Liver (tissue), 9 donors: ENCODE results near the gene GDF9. TPM values are rescaled to one million over a fixed set of nuclear protein-coding genes. Genes with fewer than 3 reads are reported as not detected.

ENCODE experiments used
- DNase-seq: peaks from one replicate; pipeline ENCODE4 v3.0.0-alpha.2; 2017; ENCODE audit warnings: low spot score
- H3K27ac ChIP-seq, 2 donors: one replicate each; pipeline ENCODE4 v1.7.0; 2013; ENCODE audit warnings: inconsistent platforms in 2 of 2, low read length in 2 of 2, control low read depth in 1 of 2, low read depth in 1 of 2, mild to moderate bottlenecking in 1 of 2
- H3K27me3 ChIP-seq, 4 donors: one replicate each; pipeline versions ENCODE4 v1.6.1 to v1.7.0; 2013; ENCODE audit warnings: low read length in 3 of 4, inconsistent platforms in 1 of 4, mild to moderate bottlenecking in 1 of 4, moderate library complexity in 1 of 4; ENCODE audit not compliant: control insufficient read depth in 4 of 4, insufficient read depth in 4 of 4
- H3K36me3 ChIP-seq, 4 donors: one replicate each; pipeline versions ENCODE4 v1.6.1 to v1.7.0; 2013; ENCODE audit warnings: low read length in 3 of 4, mild to moderate bottlenecking in 3 of 4, low read depth in 1 of 4, moderate library complexity in 1 of 4; ENCODE audit not compliant: control insufficient read depth in 4 of 4, insufficient read depth in 3 of 4
- H3K4me1 ChIP-seq, 4 donors: one replicate each; pipeline versions ENCODE4 v1.6.1 to v1.7.0; 2013; ENCODE audit warnings: low read length in 3 of 4, mild to moderate bottlenecking in 3 of 4, moderate library complexity in 1 of 4; ENCODE audit not compliant: control insufficient read depth in 4 of 4, insufficient read depth in 4 of 4
- H3K4me3 ChIP-seq, 3 donors: one replicate each; pipeline versions ENCODE4 v1.6.1 to v1.7.0; 2013; ENCODE audit warnings: low read length in 3 of 3, control low read depth in 1 of 3, low read depth in 1 of 3, mild to moderate bottlenecking in 1 of 3
- H3K9ac ChIP-seq, 2 donors: one replicate each; pipeline ENCODE4 v1.7.0; 2013; ENCODE audit warnings: low read length in 2 of 2, mild to moderate bottlenecking in 2 of 2, moderate library complexity in 2 of 2, control low read depth in 1 of 2, low read depth in 1 of 2
- H3K9me3 ChIP-seq, 4 donors: one replicate each; pipeline versions ENCODE4 v1.6.1 to v1.7.0; 2013; ENCODE audit warnings: low read length in 3 of 4; ENCODE audit not compliant: control insufficient read depth in 4 of 4
- ATF3 ChIP-seq: IDR thresholded peaks from 2 replicates; pipeline ENCODE4 v1.6.1; 2016; ENCODE audit warnings: antibody characterized with exemption
- CTCF ChIP-seq: fragments of 150-350 bp; IDR thresholded peaks from 2 replicates; pipeline ENCODE4 v1.5.1; 2017; ENCODE audit warnings: improper control_type of control experiment, low read depth, low read length; ENCODE audit not compliant: missing input control
- EGR1 ChIP-seq, 2 donors: IDR thresholded peaks; 2 replicates each; pipeline ENCODE4 v1.6.1; 2016 to 2018; ENCODE audit warnings: antibody characterized with exemption in 2 of 2, low read depth in 2 of 2
- FOXA1 ChIP-seq: IDR thresholded peaks from 2 replicates; pipeline ENCODE4 v1.6.1; 2016; ENCODE audit warnings: antibody characterized with exemption
- FOXA2 ChIP-seq: IDR thresholded peaks from 2 replicates; pipeline ENCODE4 v1.6.1; 2016; ENCODE audit warnings: antibody characterized with exemption
- GABPA ChIP-seq, 2 donors: IDR thresholded peaks in 1 of 2; conservative IDR thresholded peaks in 1 of 2; 2 replicates each; pipeline ENCODE4 v1.6.1; 2016; ENCODE audit warnings: antibody characterized with exemption in 2 of 2, mild to moderate bottlenecking in 1 of 2, moderate library complexity in 1 of 2
- HNF4A ChIP-seq, 2 donors: conservative IDR thresholded peaks; 2 replicates each; pipeline ENCODE4 v1.6.1; 2016; ENCODE audit warnings: antibody characterized with exemption in 2 of 2, mild to moderate bottlenecking in 2 of 2
- HNF4G ChIP-seq: IDR thresholded peaks from 2 replicates; pipeline ENCODE4 v1.6.1; 2016; ENCODE audit warnings: antibody characterized with exemption
- JUND ChIP-seq, 2 donors: IDR thresholded peaks; 2 replicates each; pipeline ENCODE4 v1.6.1; 2016; ENCODE audit warnings: antibody characterized with exemption in 2 of 2
- MAX ChIP-seq: IDR thresholded peaks from 2 replicates; pipeline ENCODE4 v1.6.1; 2016; ENCODE audit warnings: antibody characterized with exemption
- NR2F2 ChIP-seq: IDR thresholded peaks from 2 replicates; pipeline ENCODE4 v1.6.1; 2016; ENCODE audit warnings: antibody characterized with exemption
- RAD21 ChIP-seq, 2 donors: IDR thresholded peaks; 2 replicates each; pipeline ENCODE4 v1.6.1; 2016; ENCODE audit warnings: antibody characterized with exemption in 2 of 2, mild to moderate bottlenecking in 2 of 2
- REST ChIP-seq: IDR thresholded peaks from 2 replicates; pipeline ENCODE4 v1.6.1; 2016; ENCODE audit warnings: antibody characterized with exemption, mild to moderate bottlenecking
- RXRA ChIP-seq, 2 donors: IDR thresholded peaks; 2 replicates each; pipeline ENCODE4 v1.6.1; 2017 to 2018; ENCODE audit warnings: antibody characterized with exemption in 2 of 2, mild to moderate bottlenecking in 1 of 2
- SP1 ChIP-seq: IDR thresholded peaks from 2 replicates; pipeline ENCODE4 v1.6.1; 2018; ENCODE audit warnings: antibody characterized with exemption, mild to moderate bottlenecking
- TAF1 ChIP-seq: conservative IDR thresholded peaks from 2 replicates; pipeline ENCODE4 v1.6.1; 2016; ENCODE audit warnings: antibody characterized with exemption, mild to moderate bottlenecking
- YY1 ChIP-seq: IDR thresholded peaks from 2 replicates; pipeline ENCODE4 v1.6.1; 2016; ENCODE audit warnings: antibody characterized with exemption, mild to moderate bottlenecking
- WGBS: extraction: QIAGEN DNeasy Blood & Tissue Kit; methylation state at CpG from one replicate; pipeline ENCODE4 v1.1.7; 2013; 5-methylcytosine and 5-hydroxymethylcytosine counted together
- polyA plus RNA-seq, 2 donors: library from polyadenylated mRNA; stranded (reverse) in 1 of 2; unstranded in 1 of 2; fragments of 200-250 nt in 1 of 2; fragments of >200 nt in 1 of 2; fragmentation: Nextera tagmentation in 1 of 2; extraction: Ambion mirVana in 1 of 2; gene quantifications; one replicate each; pipeline versions ENCODE4 v1.2.1 to v1.2.3, GENCODE V29; 2013 to 2015
- total RNA-seq, 2 donors: library from RNA; depleted of rRNA; stranded (reverse); fragments of >200 nt; gene quantifications; one replicate each; pipeline ENCODE4 v1.2.3, GENCODE V29; 2014
- donor health status: healthy.
- donor health status: healthy.
- donor health status: healthy.
- donor health status: healthy.
- donor health status: healthy.

GDF9 gene
- total and polyA plus RNA-seq, 4 donors, result 0.08 to 0.10 (median 0.08) TPM; not detected in 1

- 47% methylated on average over 4 of the region's 4 CpGs for WGBS
- H3K9me3 ChIP-seq, result no peaks in the 10 kb centered on the region
- DNase-seq, result no peak
- peak overlapping the region; percentile 94 to 96 for H3K27ac ChIP-seq
- no peaks in the 10 kb centered on the region for H3K27me3 ChIP-seq
- H3K4me3 ChIP-seq, result peak overlapping the region; percentile 80 to 91 (median 83)
- H3K36me3 ChIP-seq, result peaks cover 7 to 15% (median 11%) of the 10 kb centered on the region in 4 donors
- peaks cover 0 to 37% (median 23%) of the 10 kb centered on the region in 4 donors for H3K4me1 ChIP-seq
- peak overlapping the region; percentile 88 to 93 for H3K9ac ChIP-seq
- no peak for TF ChIP-seq CTCF
- TF ChIP-seq EGR1 (IDR thresholded peaks at IDR 0.05; ENCODE audit: low read depth in 2 of 2), result no peak
- TF ChIP-seq HNF4A (conservative IDR thresholded peaks at IDR 0.05), result no peak
- TF ChIP-seq FOXA2, result no peak
- TF ChIP-seq ATF3, result no peak
- no peak for TF ChIP-seq YY1
- no peak for TF ChIP-seq RXRA (IDR thresholded peaks at IDR 0.05)
- TF ChIP-seq RAD21 (IDR thresholded peaks at IDR 0.05), result no peak
- TF ChIP-seq HNF4G, result no peak
- TF ChIP-seq MAX, result no peak
- TF ChIP-seq SP1, result no peak
- TF ChIP-seq GABPA (IDR thresholded peaks at IDR 0.05 in 1 of 2, conservative IDR thresholded peaks at IDR 0.05 in 1 of 2), result no peak
- TF ChIP-seq FOXA1, result no peak
- no peak for TF ChIP-seq JUND (IDR thresholded peaks at IDR 0.05)
These were observed 37.3 kb downstream of the GDF9 start for GRCh38 chr5:132828846-132829494.

- WGBS, result 89% methylated on average over 4 of the region's 4 CpGs
- Histone ChIP-seq H3K36me3 (peaks cover 11 to 18% (median 17%) of the 10 kb centered on the region in 4 donors), H3K9ac (peak overlapping the region; percentile 27 to 65), H3K27ac (peak overlapping the region; percentile 94 to 96), H3K9me3 (no peaks in the 10 kb centered on the region), H3K4me3 (no peak overlapping the region), H3K4me1 (peaks cover 0 to 37% (median 24%) of the 10 kb centered on the region in 4 donors), H3K27me3 (no peaks in the 10 kb centered on the region)
- TF ChIP-seq YY1 (no peak), FOXA1 (no peak), GABPA (IDR thresholded peaks at IDR 0.05 in 1 of 2, conservative IDR thresholded peaks at IDR 0.05 in 1 of 2) (no peak), FOXA2 (no peak), RXRA (IDR thresholded peaks at IDR 0.05) (no peak), MAX (no peak), REST (no peak), EGR1 (IDR thresholded peaks at IDR 0.05; ENCODE audit: low read depth in 2 of 2) (no peak), NR2F2 (no peak), RAD21 (IDR thresholded peaks at IDR 0.05) (no peak), HNF4A (conservative IDR thresholded peaks at IDR 0.05) (no peak), TAF1 (no peak), HNF4G (no peak)
- DNase-seq, result no peak
These were observed 38.2 kb downstream of the GDF9 start for GRCh38 chr5:132827943-132828673.
